Adipocyte (in vitro differentiated cells): ENCODE data around the gene DPP6.

Source experiments
- DNase-seq: peaks from one replicate; pipeline ENCODE4 v3.0.0-alpha.2; 2015; ENCODE audit warnings: low read depth
- H3K27me3 ChIP-seq: replicated peaks from 2 replicates; pipeline ENCODE4 v1.7.0; 2013; ENCODE audit warnings: mild to moderate bottlenecking, low read length, moderate library complexity; ENCODE audit not compliant: control insufficient read depth, insufficient read depth
- H3K36me3 ChIP-seq: 2 replicates; pipeline ENCODE4 v1.7.0; 2013; ENCODE audit warnings: low read length, mild to moderate bottlenecking, moderate library complexity; ENCODE audit not compliant: control insufficient read depth, insufficient read depth, severe bottlenecking
- H3K4me1 ChIP-seq: 2 replicates; pipeline ENCODE4 v1.7.0; 2013; ENCODE audit warnings: mild to moderate bottlenecking, low read length, moderate library complexity; ENCODE audit not compliant: control insufficient read depth, insufficient read depth
- H3K4me3 ChIP-seq: 2 replicates; pipeline ENCODE4 v1.7.0; 2013; ENCODE audit warnings: mild to moderate bottlenecking, low read length, moderate library complexity
- H3K9ac ChIP-seq: 2 replicates; pipeline ENCODE4 v1.7.0; 2013; ENCODE audit warnings: mild to moderate bottlenecking, low read length, moderate library complexity
- H3K9me3 ChIP-seq: 2 replicates; pipeline ENCODE4 v1.7.0; 2013; ENCODE audit warnings: mild to moderate bottlenecking, low read length, moderate library complexity; ENCODE audit not compliant: control insufficient read depth

The DPP6 gene

DNA sequence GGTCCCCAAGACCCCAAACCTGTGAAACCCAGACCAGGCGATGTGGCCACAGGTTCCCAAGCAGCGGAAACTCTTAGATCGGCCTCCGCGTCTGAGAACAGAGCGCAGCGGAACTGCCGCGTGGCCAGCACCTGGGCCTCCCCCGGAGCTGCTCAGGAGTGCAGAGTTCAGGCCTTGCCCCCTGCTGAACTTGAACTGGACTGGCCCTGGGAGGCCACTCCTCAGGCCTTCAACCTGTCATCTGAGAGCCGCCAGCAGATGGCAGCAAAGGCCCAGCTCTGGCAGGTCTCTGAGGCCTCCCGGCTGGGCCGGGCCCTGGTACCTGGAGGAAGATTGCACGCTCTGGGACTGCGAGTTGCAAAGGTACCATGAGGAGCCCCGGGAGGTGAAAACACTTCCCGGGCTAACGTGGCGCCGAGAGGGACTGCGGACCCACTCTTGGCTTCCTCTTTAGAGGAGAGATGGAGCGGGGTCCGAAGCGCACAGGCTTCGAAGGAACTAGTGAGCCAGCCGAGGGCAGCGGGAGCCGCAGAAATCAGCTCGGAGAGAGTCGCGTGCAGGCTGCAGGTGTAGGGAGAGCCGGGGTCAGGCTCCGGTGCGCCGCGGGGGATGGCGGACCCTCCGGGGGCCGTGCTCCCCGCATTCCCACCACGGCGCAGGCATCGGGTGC lies 861.6 kb downstream of the DPP6 start:
- H3K9me3 ChIP-seq = peaks cover 6% of the 10 kb centered on the region
- H3K4me3 ChIP-seq = peak overlapping the region; percentile 54

GRCh38 chr7:154914308-154914995 lies 862.3 kb downstream of the DPP6 start:
- Histone ChIP-seq H3K9me3 (peaks cover 6% of the 10 kb centered on the region), H3K27me3 (peaks cover 53% of the 10 kb centered on the region), H3K9ac (no peak overlapping the region), H3K4me3 (no peak overlapping the region), H3K36me3 (no peaks in the 10 kb centered on the region), H3K4me1 (no peaks in the 10 kb centered on the region)
- DNase-seq = no peak

More for the DNA sequence above, 861.6 kb downstream of the DPP6 start:
- DNase-seq = peak; percentile 88
- no peaks in the 10 kb centered on the region for H3K4me1 ChIP-seq
- no peak overlapping the region for H3K9ac ChIP-seq
- peaks cover 52% of the 10 kb centered on the region for H3K27me3 ChIP-seq
- H3K36me3 ChIP-seq = no peaks in the 10 kb centered on the region

- Histone ChIP-seq H3K4me1 (no peaks in the 10 kb centered on the region), H3K27me3 (peaks cover 53% of the 10 kb centered on the region), H3K9me3 (peaks cover 6% of the 10 kb centered on the region), H3K36me3 (no peaks in the 10 kb centered on the region), H3K4me3 (no peak overlapping the region), H3K9ac (no peak overlapping the region)
- DNase-seq = no peak
Measured at GRCh38 chr7:154914996-154915380, 862.8 kb downstream of the DPP6 start.

DNA sequence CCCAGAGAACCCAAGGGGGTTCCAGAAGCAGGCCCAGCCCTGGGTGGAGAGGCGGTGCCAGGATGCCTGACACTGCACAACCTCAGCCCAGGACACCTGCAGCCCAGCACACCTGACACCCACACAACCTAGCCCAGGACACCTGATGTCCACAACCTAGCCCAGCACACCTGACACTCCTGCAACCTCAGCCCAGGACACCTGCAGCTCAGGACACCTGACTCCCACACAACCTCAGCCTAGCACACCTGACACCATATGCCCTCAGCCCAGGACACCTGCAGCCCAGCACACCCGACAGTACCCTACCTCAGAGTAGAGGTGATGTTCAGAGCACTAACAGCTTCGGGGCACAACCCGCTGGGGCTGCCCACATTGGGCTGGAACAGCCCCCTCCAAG lies 863.4 kb downstream of the DPP6 start:
- Histone ChIP-seq H3K9me3 (peaks cover 6% of the 10 kb centered on the region), H3K36me3 (no peaks in the 10 kb centered on the region), H3K4me1 (no peaks in the 10 kb centered on the region), H3K4me3 (no peak overlapping the region), H3K27me3 (peaks cover 51% of the 10 kb centered on the region), H3K9ac (no peak overlapping the region)
- DNase-seq = no peak

DNA sequence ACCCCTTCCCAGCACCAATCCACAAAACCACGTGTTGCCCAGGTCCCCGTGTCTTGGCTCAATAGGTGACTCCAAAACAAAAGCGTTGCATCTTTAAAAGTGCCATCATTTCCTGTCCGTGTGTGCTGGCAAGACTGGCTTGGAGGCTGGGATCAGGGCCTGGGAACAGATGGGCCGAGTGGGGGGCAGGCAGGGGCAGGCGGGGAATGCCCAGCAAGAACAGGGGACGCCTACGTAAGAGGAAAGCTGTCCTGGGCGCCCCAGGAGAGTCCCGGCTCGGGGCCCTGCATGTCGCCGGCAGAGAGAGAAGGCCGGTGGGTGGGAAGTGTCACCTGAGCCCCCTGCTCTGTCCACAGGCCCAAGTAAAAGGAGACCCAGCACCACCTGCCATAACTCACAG lies 864.2 kb downstream of the DPP6 start:
- peaks cover 48% of the 10 kb centered on the region for H3K27me3 ChIP-seq
- peaks cover under 1% of the 10 kb centered on the region for H3K9me3 ChIP-seq
- no peaks in the 10 kb centered on the region for H3K36me3 ChIP-seq
- H3K4me3 ChIP-seq = no peak overlapping the region
- no peak overlapping the region for H3K9ac ChIP-seq
- H3K4me1 ChIP-seq = no peaks in the 10 kb centered on the region
- no peak for DNase-seq

DNA sequence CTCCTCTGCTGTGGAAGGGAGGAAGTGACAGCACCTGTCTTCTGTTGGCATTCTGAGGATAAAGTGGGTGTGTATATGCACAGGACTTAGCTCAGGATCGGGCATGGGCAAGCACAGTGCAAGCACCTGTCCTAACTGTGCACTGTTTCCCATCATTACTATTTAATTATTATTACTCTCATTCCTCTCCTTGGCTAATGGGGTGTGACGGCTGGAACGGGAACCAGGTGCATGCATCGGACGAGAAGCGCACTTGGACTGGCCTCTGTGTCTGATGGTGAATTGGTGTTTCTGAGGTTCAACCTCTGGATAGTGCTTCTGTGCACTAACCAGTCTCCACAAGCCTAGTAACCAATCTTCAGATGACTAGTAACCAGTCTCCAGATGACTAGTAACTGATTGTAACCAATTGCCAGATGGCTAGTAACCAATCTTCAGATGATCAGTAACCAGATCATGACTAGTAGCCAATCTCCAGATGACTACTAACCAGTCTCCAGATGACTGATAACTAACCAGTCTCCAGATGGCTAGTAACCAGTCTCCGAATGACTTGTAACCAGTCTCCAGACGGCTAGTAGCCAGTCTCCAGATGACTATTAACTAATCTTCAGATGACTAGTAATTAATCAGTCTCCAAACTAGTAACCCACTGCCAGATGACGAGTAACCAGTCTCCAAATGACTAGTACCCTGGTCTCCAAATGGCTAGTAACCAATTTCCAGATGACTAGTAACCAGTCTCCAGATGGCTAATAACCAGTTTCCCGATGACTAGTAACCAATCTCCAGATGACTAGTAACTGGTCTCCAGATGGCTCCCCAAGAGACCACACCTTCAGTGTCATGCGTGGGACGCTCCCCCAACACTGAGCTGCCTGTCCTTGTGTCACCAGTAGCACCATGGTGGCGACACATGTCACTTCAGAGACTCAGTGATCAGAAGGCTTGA lies 864.9 kb downstream of the DPP6 start:
- Histone ChIP-seq H3K9me3 (no peaks in the 10 kb centered on the region), H3K27me3 (peaks cover 48% of the 10 kb centered on the region), H3K9ac (no peak overlapping the region), H3K36me3 (no peaks in the 10 kb centered on the region), H3K4me1 (no peaks in the 10 kb centered on the region), H3K4me3 (no peak overlapping the region)
- no peak for DNase-seq

- H3K4me3 ChIP-seq = no peak overlapping the region
- no peaks in the 10 kb centered on the region for H3K36me3 ChIP-seq
- no peak overlapping the region for H3K9ac ChIP-seq
- no peak for DNase-seq
- H3K9me3 ChIP-seq = no peaks in the 10 kb centered on the region
- peaks cover 51% of the 10 kb centered on the region for H3K27me3 ChIP-seq
- no peaks in the 10 kb centered on the region for H3K4me1 ChIP-seq
Measured at GRCh38 chr7:154917808-154918160, 865.6 kb downstream of the DPP6 start.

- no peaks in the 10 kb centered on the region for H3K4me1 ChIP-seq
- no peak overlapping the region for H3K4me3 ChIP-seq
- no peaks in the 10 kb centered on the region for H3K36me3 ChIP-seq
- no peaks in the 10 kb centered on the region for H3K9me3 ChIP-seq
- H3K9ac ChIP-seq = no peak overlapping the region
- H3K27me3 ChIP-seq = peaks cover 56% of the 10 kb centered on the region
- no peak for DNase-seq
Measured at GRCh38 chr7:154918266-154918665, 866.1 kb downstream of the DPP6 start.

DNA sequence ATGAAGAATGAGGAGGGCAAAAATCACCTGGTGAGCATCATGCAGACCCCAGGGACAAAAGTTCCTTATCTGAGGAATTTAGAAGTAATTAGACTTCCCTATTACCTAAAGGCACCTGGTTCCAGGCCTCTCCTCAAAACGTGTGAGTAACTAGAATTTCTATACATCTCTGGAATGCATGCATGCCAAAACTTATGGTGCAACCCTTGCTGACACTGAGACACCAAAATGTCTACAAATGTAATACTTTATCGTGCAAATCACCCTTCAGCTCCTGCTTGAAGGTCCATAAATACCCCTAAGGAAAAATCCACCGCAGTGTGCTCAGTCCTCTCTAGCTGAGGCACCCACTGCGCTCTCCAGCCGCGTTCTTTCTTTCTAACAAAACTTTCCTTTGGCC lies 866.5 kb downstream of the DPP6 start:
- Histone ChIP-seq H3K4me3 (no peak overlapping the region), H3K36me3 (no peaks in the 10 kb centered on the region)
- no peak for DNase-seq

DNA sequence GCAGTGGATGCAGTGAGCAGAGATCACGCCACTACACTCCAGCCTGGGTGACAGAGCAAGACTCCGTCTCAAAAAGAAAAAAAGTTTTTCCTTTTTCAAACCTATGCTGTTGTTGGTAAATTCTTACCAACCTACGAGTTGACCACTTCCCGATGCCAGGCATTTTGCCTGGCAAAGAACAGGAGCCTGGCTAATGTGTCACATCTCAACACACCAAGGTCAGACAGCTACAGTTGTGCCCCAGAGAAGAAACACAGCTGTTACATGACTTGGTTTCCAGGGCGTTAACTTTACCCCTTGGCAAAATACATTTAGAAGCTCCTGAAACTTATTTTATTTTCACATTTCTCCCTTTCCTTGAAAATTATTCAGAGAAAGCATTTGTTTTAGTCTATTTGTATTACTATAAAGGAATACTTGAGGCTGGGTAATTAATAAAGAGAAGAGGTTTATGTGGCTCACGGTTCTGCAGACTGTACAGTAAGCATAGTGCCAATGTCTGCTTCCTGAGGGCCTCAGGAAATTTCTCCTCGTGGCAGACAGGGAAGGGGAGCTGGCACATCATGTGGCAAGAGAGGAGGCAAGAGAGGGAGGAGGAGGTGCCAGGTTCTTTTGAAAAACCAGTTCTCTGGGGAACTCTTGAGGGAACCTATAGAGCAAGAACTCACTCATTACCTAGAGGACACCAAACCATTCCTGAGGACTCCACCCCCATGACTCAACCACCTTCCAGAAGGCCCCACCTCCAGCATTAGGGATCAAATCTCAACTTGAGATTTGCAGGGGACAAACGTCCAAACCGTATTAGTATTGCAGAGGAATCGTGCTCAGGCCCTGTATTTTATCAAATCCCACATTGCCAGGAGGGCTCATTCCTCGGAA lies 867.4 kb downstream of the DPP6 start:
- Histone ChIP-seq H3K4me3 (no peak overlapping the region), H3K9me3 (no peaks in the 10 kb centered on the region), H3K36me3 (no peaks in the 10 kb centered on the region), H3K9ac (no peak overlapping the region), H3K4me1 (no peaks in the 10 kb centered on the region), H3K27me3 (peaks cover 55% of the 10 kb centered on the region)
- no peak for DNase-seq

More for the DNA sequence above, 866.5 kb downstream of the DPP6 start:
- Histone ChIP-seq H3K9ac (no peak overlapping the region), H3K27me3 (peaks cover 58% of the 10 kb centered on the region), H3K9me3 (no peaks in the 10 kb centered on the region), H3K4me1 (no peaks in the 10 kb centered on the region)
